Breast epithelium (tissue), 4 donors: ENCODE results near the gene VIL1. TPM values are rescaled to one million over a fixed set of nuclear protein-coding genes. Genes with fewer than 3 reads are reported as not detected.

Source experiments
- DNase-seq, 2 donors: peaks; one replicate each; pipeline ENCODE4 v3.0.0-alpha.2; 2019; ENCODE audit warnings: low spot score in 2 of 2
- H3K27ac ChIP-seq, 2 donors: fragments of 200-600 bp; sonication (generic) in 1 of 2; one replicate each; pipeline ENCODE4 v1.5.1; 2016 to 2019; ENCODE audit warnings: mild to moderate bottlenecking in 1 of 2
- H3K27me3 ChIP-seq, 2 donors: fragments of 200-600 bp; sonication (generic) in 1 of 2; one replicate each; pipeline versions ENCODE4 v1.5.1 to v1.6.0; 2017 to 2019; ENCODE audit warnings: control low read depth in 1 of 2, mild to moderate bottlenecking in 1 of 2
- H3K36me3 ChIP-seq: fragments of 200-600 bp; one replicate; pipeline ENCODE4 v1.5.1; 2019
- H3K4me1 ChIP-seq, 2 donors: fragments of 200-600 bp; sonication (generic); one replicate each; pipeline ENCODE4 v1.5.1; 2016 to 2019; ENCODE audit warnings: control low read depth in 1 of 2
- H3K4me3 ChIP-seq, 3 donors: fragments of 200-600 bp; sonication (generic); 1 replicate in 2 of 3; 2 replicates in 1 of 3; pipeline ENCODE4 v1.5.1; 2016 to 2019; ENCODE audit warnings: mild to moderate bottlenecking in 3 of 3, moderate library complexity in 2 of 3
- H3K9me3 ChIP-seq, 2 donors: fragments of 200-600 bp; sonication (generic) in 1 of 2; one replicate each; pipeline ENCODE4 v1.5.1; 2016 to 2019; ENCODE audit warnings: control low read depth in 1 of 2
- POLR2A ChIP-seq: fragments of 450-650 bp; IDR thresholded peaks from one replicate; pipeline ENCODE4 v1.6.1; 2016; ENCODE audit warnings: antibody characterized with exemption, mild to moderate bottlenecking, moderate library complexity
- POLR2AphosphoS5 ChIP-seq, 3 donors: sonication (generic); formaldehyde crosslinking; IDR thresholded peaks; one replicate each; pipeline ENCODE4 v1.6.1; 2017; ENCODE audit warnings: antibody characterized with exemption in 3 of 3
- intact Hi-C: fragments of 100-400 bp; cut with DNase I; formaldehyde crosslinking; loops from one replicate; pipeline ENCODE4 v1.15.1; 2023; ENCODE audit warnings: low total_unique reads
- total RNA-seq, 3 donors: library from RNA; depleted of rRNA; stranded (reverse); fragments of >200 nt; gene quantifications; one replicate each; pipeline ENCODE4 v1.1.0, GENCODE V29; 2016
- TF ChIP-seq, protein P1 (sequence below), 3 donors: fragments of 450-650 bp; IDR thresholded peaks; one replicate each; pipeline ENCODE4 v1.5.1; 2016 to 2017; ENCODE audit warnings: antibody characterized with exemption in 3 of 3, mild to moderate bottlenecking in 3 of 3, moderate library complexity in 3 of 3

Gene VIL1
- total RNA-seq, 3 donors from 2014 or later = under 0.01 to 2.9 TPM; not detected in 1

DNA sequence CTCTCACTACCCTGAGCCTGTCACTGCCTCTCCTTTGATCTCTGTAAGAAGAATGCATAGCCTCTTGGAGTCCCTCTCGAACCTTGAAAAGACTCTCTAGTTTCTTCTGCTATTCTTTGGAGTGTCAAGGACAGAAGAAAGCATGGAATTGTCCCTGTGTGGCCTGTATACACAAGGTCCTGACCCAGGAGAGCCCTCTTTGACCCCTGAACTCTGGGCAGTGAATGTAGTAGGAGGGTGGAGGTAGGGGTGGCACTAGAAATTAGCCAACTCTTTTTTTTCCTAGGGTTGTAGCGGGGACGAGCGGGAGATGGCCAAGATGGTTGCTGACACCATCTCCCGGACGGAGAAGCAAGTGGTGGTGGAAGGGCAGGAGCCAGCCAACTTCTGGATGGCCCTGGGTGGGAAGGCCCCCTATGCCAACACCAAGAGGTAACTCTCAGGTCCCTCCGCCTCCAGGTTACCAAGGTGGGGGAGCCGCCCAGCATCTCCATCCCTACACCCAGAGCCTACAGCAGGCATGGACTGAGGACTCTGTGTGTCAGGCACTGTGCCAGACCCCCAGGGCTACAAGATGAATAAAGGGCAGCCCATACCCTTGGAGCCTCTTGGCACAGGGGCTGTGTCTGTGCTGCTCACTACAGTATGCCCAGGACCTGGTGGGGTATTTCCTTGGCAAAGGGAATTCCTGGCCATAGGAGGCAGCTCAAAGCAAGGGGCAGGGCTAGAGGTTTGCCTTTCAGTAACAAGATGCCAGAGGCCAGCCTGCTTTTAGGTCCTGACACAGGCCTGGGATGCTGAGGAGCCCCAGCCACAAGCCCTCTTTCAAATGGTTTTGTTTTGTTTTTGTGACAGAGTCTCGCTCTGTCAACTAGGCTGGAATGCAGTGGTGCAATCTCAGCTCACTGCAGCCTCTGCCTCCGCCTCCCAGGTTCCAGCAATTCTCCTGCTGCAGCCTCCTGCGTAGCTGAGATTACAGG lies 16.4 kb downstream of the VIL1 start:
- intact Hi-C loops = no loop called here
- Histone ChIP-seq H3K4me1 (no peaks in the 10 kb centered on the region), H3K27ac (no peak overlapping the region), H3K36me3 (no peaks in the 10 kb centered on the region), H3K4me3 (no peak overlapping the region), H3K9me3 (no peaks in the 10 kb centered on the region), H3K27me3 (no peaks in the 10 kb centered on the region)
- TF ChIP-seq POLR2AphosphoS5 (IDR thresholded peaks at IDR 0.05) = no peak
- TF ChIP-seq, protein P1, sequence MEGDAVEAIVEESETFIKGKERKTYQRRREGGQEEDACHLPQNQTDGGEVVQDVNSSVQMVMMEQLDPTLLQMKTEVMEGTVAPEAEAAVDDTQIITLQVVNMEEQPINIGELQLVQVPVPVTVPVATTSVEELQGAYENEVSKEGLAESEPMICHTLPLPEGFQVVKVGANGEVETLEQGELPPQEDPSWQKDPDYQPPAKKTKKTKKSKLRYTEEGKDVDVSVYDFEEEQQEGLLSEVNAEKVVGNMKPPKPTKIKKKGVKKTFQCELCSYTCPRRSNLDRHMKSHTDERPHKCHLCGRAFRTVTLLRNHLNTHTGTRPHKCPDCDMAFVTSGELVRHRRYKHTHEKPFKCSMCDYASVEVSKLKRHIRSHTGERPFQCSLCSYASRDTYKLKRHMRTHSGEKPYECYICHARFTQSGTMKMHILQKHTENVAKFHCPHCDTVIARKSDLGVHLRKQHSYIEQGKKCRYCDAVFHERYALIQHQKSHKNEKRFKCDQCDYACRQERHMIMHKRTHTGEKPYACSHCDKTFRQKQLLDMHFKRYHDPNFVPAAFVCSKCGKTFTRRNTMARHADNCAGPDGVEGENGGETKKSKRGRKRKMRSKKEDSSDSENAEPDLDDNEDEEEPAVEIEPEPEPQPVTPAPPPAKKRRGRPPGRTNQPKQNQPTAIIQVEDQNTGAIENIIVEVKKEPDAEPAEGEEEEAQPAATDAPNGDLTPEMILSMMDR (IDR thresholded peaks at IDR 0.05) = no peak
- no peak for TF ChIP-seq POLR2A
- no peak for DNase-seq

DNA sequence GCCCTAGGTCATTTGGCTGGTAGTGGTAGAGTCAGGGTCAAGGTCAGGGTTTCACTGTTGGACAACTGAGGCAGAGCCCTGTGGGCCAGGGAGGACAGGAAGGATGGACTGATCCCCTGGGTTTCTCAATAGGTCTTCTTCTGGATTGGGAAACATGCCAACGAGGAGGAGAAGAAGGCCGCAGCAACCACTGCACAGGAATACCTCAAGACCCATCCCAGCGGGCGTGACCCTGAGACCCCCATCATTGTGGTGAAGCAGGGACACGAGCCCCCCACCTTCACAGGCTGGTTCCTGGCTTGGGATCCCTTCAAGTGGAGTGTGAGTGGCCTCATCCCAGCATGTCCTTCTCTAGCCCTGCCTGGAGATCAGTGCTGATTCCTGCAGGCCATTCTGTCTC lies 18.1 kb downstream of the VIL1 start:
- TF ChIP-seq POLR2A (no peak), POLR2AphosphoS5 (IDR thresholded peaks at IDR 0.05) (no peak)
- TF ChIP-seq, protein P1 (IDR thresholded peaks at IDR 0.05) = no peak
- no peaks in the 10 kb centered on the region for H3K27me3 ChIP-seq
- H3K4me1 ChIP-seq = no peaks in the 10 kb centered on the region
- intact Hi-C loops = no loop called here
- no peak overlapping the region for H3K27ac ChIP-seq
- no peaks in the 10 kb centered on the region for H3K9me3 ChIP-seq
- H3K36me3 ChIP-seq = no peaks in the 10 kb centered on the region
- no peak overlapping the region for H3K4me3 ChIP-seq
- no peak for DNase-seq

DNA sequence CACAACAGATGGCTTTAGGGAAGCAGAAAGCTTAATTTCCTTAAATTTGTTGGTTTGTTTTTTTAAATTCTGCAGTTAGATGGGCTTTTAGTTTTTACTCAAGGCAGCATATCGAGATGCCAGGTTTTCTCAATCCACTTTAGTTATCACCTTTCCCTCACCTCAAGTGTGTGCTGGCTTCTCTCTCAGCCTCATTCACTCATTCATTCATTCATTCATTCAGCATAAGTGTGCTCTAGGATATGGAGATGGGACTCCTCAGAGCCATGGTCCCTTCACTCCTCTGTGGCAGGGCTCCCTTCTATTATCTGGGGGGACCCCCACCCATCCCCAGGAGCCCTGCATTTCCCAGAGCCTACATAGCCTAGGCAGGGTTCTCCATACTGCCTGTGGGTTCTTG lies 19.0 kb downstream of the VIL1 start:
- no peak for TF ChIP-seq POLR2A
- no peak for TF ChIP-seq POLR2AphosphoS5 (IDR thresholded peaks at IDR 0.05)
- TF ChIP-seq, protein P1 (IDR thresholded peaks at IDR 0.05) = no peak
- Histone ChIP-seq H3K27me3 (no peaks in the 10 kb centered on the region), H3K9me3 (no peaks in the 10 kb centered on the region), H3K36me3 (no peaks in the 10 kb centered on the region), H3K4me1 (no peaks in the 10 kb centered on the region), H3K27ac (no peak overlapping the region), H3K4me3 (no peak overlapping the region)
- intact Hi-C loops = no loop called here
- DNase-seq = no peak

DNA sequence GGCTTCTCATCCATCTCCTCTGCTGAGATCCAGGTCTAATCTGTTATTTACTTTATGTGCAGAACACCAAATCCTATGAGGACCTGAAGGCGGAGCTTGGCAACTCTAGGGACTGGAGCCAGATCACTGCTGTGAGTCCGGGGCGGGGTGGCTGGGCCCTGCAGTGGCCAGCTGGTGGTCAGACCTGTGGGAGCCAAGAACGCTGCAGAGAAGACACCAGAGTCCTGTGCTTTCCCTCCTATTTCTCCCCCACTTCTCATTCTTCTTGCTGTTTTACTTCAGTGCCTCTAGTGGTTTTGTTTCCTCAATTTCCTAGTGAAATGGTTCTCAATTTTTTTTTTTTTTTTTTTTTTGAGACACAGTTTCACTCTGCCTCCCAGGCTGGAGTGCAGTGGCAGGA lies 19.7 kb downstream of the VIL1 start:
- intact Hi-C loops = no loop called here
- Histone ChIP-seq H3K4me1 (no peaks in the 10 kb centered on the region), H3K36me3 (no peaks in the 10 kb centered on the region), H3K27me3 (no peaks in the 10 kb centered on the region), H3K9me3 (no peaks in the 10 kb centered on the region), H3K4me3 (no peak overlapping the region), H3K27ac (no peak overlapping the region)
- TF ChIP-seq POLR2A = no peak
- TF ChIP-seq, protein P1 (IDR thresholded peaks at IDR 0.05) = no peak
- TF ChIP-seq POLR2AphosphoS5 (IDR thresholded peaks at IDR 0.05) = no peak
- DNase-seq = no peak

DNA sequence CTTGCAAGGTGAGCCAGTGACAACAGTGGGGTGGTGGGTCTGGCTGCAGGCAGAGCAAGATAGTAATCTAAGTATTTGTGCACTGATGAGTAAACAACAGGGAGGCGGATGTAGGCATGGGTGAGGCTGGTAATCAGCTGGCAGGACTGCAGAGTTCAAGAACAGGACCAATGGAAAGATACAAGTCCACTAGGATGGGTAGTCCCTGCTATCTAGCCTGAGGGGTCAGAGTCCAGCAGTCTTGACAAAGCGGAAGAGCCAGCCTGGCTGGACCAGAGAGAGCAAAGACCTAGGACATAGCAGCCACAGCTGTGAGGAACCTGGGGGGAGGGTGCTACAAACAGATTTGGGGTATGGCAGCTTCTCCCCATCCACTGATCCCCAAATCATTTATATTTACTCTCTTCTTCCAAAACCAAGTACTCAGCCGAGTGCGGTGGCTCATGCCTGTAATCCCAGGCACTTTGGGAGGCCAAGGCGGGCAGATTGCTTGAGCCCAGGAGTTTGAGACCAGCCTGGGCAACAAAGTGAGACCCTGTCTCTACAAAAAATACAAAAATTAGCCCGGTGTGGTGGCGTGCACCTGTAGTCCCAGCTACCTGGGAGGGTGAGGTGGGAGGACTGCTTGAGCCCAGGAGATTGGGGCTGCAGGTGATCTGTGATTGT lies 25.9 kb downstream of the VIL1 start:
- H3K4me1 ChIP-seq = no peaks in the 10 kb centered on the region
- TF ChIP-seq, protein P1 (IDR thresholded peaks at IDR 0.05) = no peak
- TF ChIP-seq POLR2A (no peak), POLR2AphosphoS5 (IDR thresholded peaks at IDR 0.05) (no peak)
- DNase-seq = peak in 1 of 2 donors; percentile 23
- H3K4me3 ChIP-seq = no peak overlapping the region
- intact Hi-C loops = no loop called here
- H3K27me3 ChIP-seq = no peaks in the 10 kb centered on the region
- no peaks in the 10 kb centered on the region for H3K36me3 ChIP-seq
- H3K27ac ChIP-seq = no peak overlapping the region
- H3K9me3 ChIP-seq = no peaks in the 10 kb centered on the region
